Lower lobe of right lung (tissue), 2 donors: ENCODE data around the gene FAM118A. TPM values are rescaled to one million over a fixed set of nuclear protein-coding genes. Genes with fewer than 3 reads are reported as not detected.
"Not testable (repeated sequence)": the region's sequence is repeated elsewhere in the genome, so short reads cannot be mapped to it uniquely, and the experiment has no call there.

Source experiments
- ATAC-seq, 2 donors: fragments of 200-7000 bp; cut with Tn5 transposase; one replicate each; pipeline ENCODE4 v1.9.1; 2020 to 2022; ENCODE audit warnings: mild to moderate bottlenecking in 2 of 2, moderate library complexity in 2 of 2
- DNase-seq: peaks from one replicate; pipeline ENCODE4 v3.0.0-alpha.2; 2020
- H3K27ac ChIP-seq: fragments of 200-600 bp; one replicate; pipeline ENCODE4 v1.8.0; 2022
- H3K27me3 ChIP-seq: fragments of 200-600 bp; one replicate; pipeline ENCODE4 v1.8.0; 2022; ENCODE audit warnings: low read depth
- H3K36me3 ChIP-seq: fragments of 200-600 bp; one replicate; pipeline ENCODE4 v1.8.0; 2022; ENCODE audit warnings: mild to moderate bottlenecking
- H3K4me1 ChIP-seq: fragments of 200-600 bp; one replicate; pipeline ENCODE4 v1.8.0; 2022
- H3K4me3 ChIP-seq: fragments of 200-600 bp; one replicate; pipeline ENCODE4 v1.8.0; 2022; ENCODE audit warnings: mild to moderate bottlenecking
- H3K9me3 ChIP-seq: fragments of 200-600 bp; one replicate; pipeline ENCODE4 v1.8.0; 2022
- CTCF ChIP-seq: fragments of 200-600 bp; IDR thresholded peaks from one replicate; pipeline ENCODE4 v1.8.0; 2022; ENCODE audit warnings: antibody characterized with exemption, mild to moderate bottlenecking
- intact Hi-C: fragments of 100-400 bp; cut with DNase I; formaldehyde crosslinking; loops from one replicate; pipeline ENCODE4 v1.11.0; 2022
- long read RNA-seq: library from polyadenylated mRNA; unstranded; transcript quantifications from one replicate; pipeline ENCODE4 v2.0.0, GENCODE V29; 2021
- total RNA-seq: library from RNA; stranded (reverse); fragmentation: NEBNext Ultra II Directional; extraction: Animal tissue kit (Norgen Biotek cat#: 25700); gene quantifications from one replicate; pipeline ENCODE4 v1.2.1, GENCODE V29; 2021
- donor health status: DM: no; HTN: yes; CAD: no; lungs with severe emphysema.

FAM118A gene
- total RNA-seq = 19.8 TPM
- long read RNA-seq, partial matches to known transcripts = 1 of 17 reads
- long read RNA-seq, other reads (novel, unspliced or antisense) = 15 of 17 reads

- H3K27ac ChIP-seq = peak within 1 kb of the TSS; percentile 77
- intact Hi-C loops = no loop called here
- DNase-seq (peak; percentile 93), ATAC-seq (peak; percentile 98 to 99)
- H3K9me3 ChIP-seq = no peaks in the 10 kb centered on the region
- peak; percentile 17 for TF ChIP-seq CTCF
- H3K4me3 ChIP-seq = peak within 1 kb of the TSS; percentile 94
- H3K36me3 ChIP-seq = no peaks in the 10 kb centered on the region
- peaks cover 30% of the 10 kb centered on the region for H3K4me1 ChIP-seq
- H3K27me3 ChIP-seq = no peaks in the 10 kb centered on the region
Measured at GRCh38 chr22:45309422-45310227, at the start of gene FAM118A. FAM118A (plus strand) TSS chr22:45309934; CDS start chr22:45322380, 12,446 bp downstream.

GRCh38 chr22:45260395-45260759, 49.4 kb upstream of the FAM118A start:
- intact Hi-C loops, ATAC-seq: not testable (repeated sequence)

GRCh38 chr22:45261407-45262088, 48.2 kb upstream of the FAM118A start:
- intact Hi-C loops = no loop called here
- DNase-seq (no peak), ATAC-seq (no peak)
- no peaks in the 10 kb centered on the region for H3K27me3 ChIP-seq
- H3K4me3 ChIP-seq = no peak overlapping the region
- TF ChIP-seq CTCF = no peak
- H3K4me1 ChIP-seq = peaks cover 23% of the 10 kb centered on the region
- peak overlapping the region; percentile 18 for H3K27ac ChIP-seq
- no peaks in the 10 kb centered on the region for H3K36me3 ChIP-seq
- no peaks in the 10 kb centered on the region for H3K9me3 ChIP-seq

More at GRCh38 chr22:45260395-45260759, 49.4 kb upstream of the FAM118A start:
- H3K9me3 ChIP-seq, H3K4me3 ChIP-seq, H3K36me3 ChIP-seq, DNase-seq, H3K27ac ChIP-seq, H3K27me3 ChIP-seq: not testable (repeated sequence)
- H3K4me1 ChIP-seq = peaks cover 23% of the 10 kb centered on the region

- Histone ChIP-seq H3K9me3 (no peaks in the 10 kb centered on the region), H3K27ac (peak overlapping the region; percentile 18), H3K27me3 (peaks cover 2% of the 10 kb centered on the region), H3K4me1 (peaks cover 23% of the 10 kb centered on the region), H3K36me3 (no peaks in the 10 kb centered on the region), H3K4me3 (no peak overlapping the region)
- no peak for TF ChIP-seq CTCF
- intact Hi-C loops = no loop called here
- ATAC-seq = peak; percentile 31 to 70
- DNase-seq = no peak
Measured at GRCh38 chr22:45262195-45262930, 47.4 kb upstream of the FAM118A start.

- TF ChIP-seq CTCF = no peak
- no peak for DNase-seq
Measured at GRCh38 chr22:45262931-45263462, 46.7 kb upstream of the FAM118A start.

More at GRCh38 chr22:45262931-45263462, 46.7 kb upstream of the FAM118A start:
- peak in 1 of 2 donors; percentile 3 for ATAC-seq
- H3K27ac ChIP-seq = peak overlapping the region; percentile 32
- no peak overlapping the region for H3K4me3 ChIP-seq
- intact Hi-C loops = no loop called here
- no peaks in the 10 kb centered on the region for H3K9me3 ChIP-seq
- peaks cover 6% of the 10 kb centered on the region for H3K27me3 ChIP-seq
- H3K4me1 ChIP-seq = peaks cover 23% of the 10 kb centered on the region
- H3K36me3 ChIP-seq = no peaks in the 10 kb centered on the region
